PC-9 (cell line): Measurements from ENCODE around the gene RPS24. TPM values are rescaled to one million over a fixed set of nuclear protein-coding genes. Genes with fewer than 3 reads are reported as not detected.

ENCODE experiments used
- BruUV-seq: library from RNA; stranded (reverse); fragments of 400-500 nt; replicated peaks from 2 replicates; lab custom pipeline; 2021; lab: Mats Ljungman, UMichigan
- CTCF ChIA-PET: fragments of 300-600 bp; sonication (Branson Sonifier 250); formaldehyde crosslinking; loops from one replicate; lab custom pipeline; 2022; ENCODE audit warnings: antibody characterized with exemption; lab: Charles Lee
- POLR2A ChIA-PET: fragments of 300-600 bp; sonication (Branson Sonifier 250); formaldehyde crosslinking; loops from one replicate; lab custom pipeline; 2022; ENCODE audit warnings: antibody characterized with exemption; ENCODE audit not compliant: unreplicated experiment; lab: Charles Lee
- DNase-seq, 2 experiments: peaks; one replicate each; pipeline versions ENCODE4 v3.0.0 to v3.0.0-alpha.2; 2015 to 2022; ENCODE audit warnings: mixed read lengths in 1 of 2
- H2AFZ ChIP-seq: fragments of 200-600 bp; sonication (generic); 2 replicates; pipeline ENCODE4 v1.8.1; 2017; ENCODE audit warnings: antibody characterized with exemption
- H3F3A ChIP-seq: fragments of 200-600 bp; sonication (generic); 2 replicates; pipeline ENCODE4 v1.8.1; 2017; ENCODE audit warnings: antibody characterized with exemption, mild to moderate bottlenecking, low read depth; ENCODE audit not compliant: insufficient read depth
- H3K27ac ChIP-seq: fragments of 200-600 bp; sonication (generic); 2 replicates; pipeline ENCODE4 v1.6.1; 2016; ENCODE audit warnings: mixed run types
- H3K27me3 ChIP-seq: fragments of 200-600 bp; sonication (generic); 2 replicates; pipeline ENCODE4 v1.6.1; 2016; ENCODE audit warnings: low read depth, mixed run types; ENCODE audit not compliant: insufficient read depth
- H3K36me3 ChIP-seq: fragments of 200-600 bp; sonication (generic); 2 replicates; pipeline ENCODE4 v1.6.1; 2016; ENCODE audit warnings: low read depth, mixed run types
- H3K4me1 ChIP-seq: fragments of 200-600 bp; sonication (generic); replicated peaks from 2 replicates; pipeline ENCODE4 v1.6.1; 2016; ENCODE audit warnings: mixed run types; ENCODE audit not compliant: insufficient read depth
- H3K4me2 ChIP-seq: fragments of 200-600 bp; sonication (generic); 2 replicates; pipeline ENCODE4 v1.6.1; 2017; ENCODE audit warnings: mixed run types
- H3K4me3 ChIP-seq: fragments of 200-600 bp; sonication (generic); 2 replicates; pipeline ENCODE4 v1.6.1; 2016; ENCODE audit warnings: mixed run types
- H3K79me2 ChIP-seq: fragments of 200-600 bp; sonication (generic); 2 replicates; pipeline ENCODE4 v1.6.1; 2017; ENCODE audit warnings: low read depth, mixed run types
- H3K9me2 ChIP-seq: fragments of 200-600 bp; sonication (generic); 2 replicates; pipeline ENCODE4 v1.8.1; 2017; ENCODE audit warnings: mild to moderate bottlenecking; ENCODE audit not compliant: insufficient read depth
- H3K9me3 ChIP-seq: fragments of 200-600 bp; sonication (generic); 2 replicates; pipeline ENCODE4 v1.8.1; 2016; ENCODE audit warnings: low read depth; ENCODE audit not compliant: insufficient read depth
- H4K20me1 ChIP-seq: fragments of 200-600 bp; sonication (generic); 2 replicates; pipeline ENCODE4 v1.8.1; 2017; ENCODE audit not compliant: insufficient read depth
- EZH2 ChIP-seq: fragments of 200-600 bp; sonication (generic); IDR thresholded peaks from 2 replicates; pipeline ENCODE4 v1.8.0; 2017; ENCODE audit warnings: antibody characterized with exemption, low read depth
- intact Hi-C: fragments of 100-400 bp; cut with micrococcal nuclease; formaldehyde crosslinking; loops from one replicate; pipeline ENCODE4 v1.10.0; 2022; ENCODE audit not compliant: unreplicated experiment
- total RNA-seq: library from RNA; stranded (reverse); gene quantifications from 2 replicates; pipeline ENCODE4 v1.2.3, GENCODE V29; 2021
- TF ChIP-seq, protein P1 (sequence below): fragments of 200-600 bp; sonication (generic); conservative IDR thresholded peaks from 2 replicates; pipeline ENCODE4 v1.6.1; 2017; ENCODE audit warnings: mixed run types, antibody characterized with exemption, mild to moderate bottlenecking, moderate library complexity

RPS24 gene
- total RNA-seq, 1 experiment from 2014 or later = 2,068 TPM

DNA sequence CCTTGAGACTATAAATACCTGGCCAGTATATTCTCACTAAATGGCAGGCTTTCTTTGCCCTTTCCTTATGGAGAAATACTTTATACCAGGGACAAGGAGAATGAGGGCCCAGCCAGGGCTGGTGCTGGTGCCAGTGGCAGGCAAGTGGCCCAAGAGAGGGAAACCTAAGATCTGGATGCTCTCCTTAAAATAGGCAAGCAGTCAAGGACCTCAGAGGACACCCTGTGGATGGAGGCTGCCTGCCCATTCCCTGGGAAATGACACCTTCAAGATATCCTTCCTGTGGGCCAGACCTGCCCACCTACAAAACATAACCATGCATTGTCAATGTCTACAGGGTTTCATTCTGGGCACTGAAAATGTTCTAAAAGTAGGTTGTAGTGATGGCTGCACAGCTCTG lies 33.5 kb upstream of the RPS24 start:
- CTCF ChIA-PET = no interaction called here
- no peaks in the 10 kb centered on the region for H3K9me3 ChIP-seq
- no peaks in the 10 kb centered on the region for H3K9me2 ChIP-seq
- no peak for DNase-seq
- no TSS peak for BruUV-seq
- no peak overlapping the region for H2AFZ ChIP-seq
- POLR2A ChIA-PET = no interaction called here
- H3K79me2 ChIP-seq = no peaks in the 10 kb centered on the region
- H3K4me3 ChIP-seq = no peak overlapping the region
- no peak overlapping the region for H3K4me2 ChIP-seq
- H3K36me3 ChIP-seq = peaks cover 51% of the 10 kb centered on the region
- no peak for TF ChIP-seq EZH2
- TF ChIP-seq, protein P1, sequence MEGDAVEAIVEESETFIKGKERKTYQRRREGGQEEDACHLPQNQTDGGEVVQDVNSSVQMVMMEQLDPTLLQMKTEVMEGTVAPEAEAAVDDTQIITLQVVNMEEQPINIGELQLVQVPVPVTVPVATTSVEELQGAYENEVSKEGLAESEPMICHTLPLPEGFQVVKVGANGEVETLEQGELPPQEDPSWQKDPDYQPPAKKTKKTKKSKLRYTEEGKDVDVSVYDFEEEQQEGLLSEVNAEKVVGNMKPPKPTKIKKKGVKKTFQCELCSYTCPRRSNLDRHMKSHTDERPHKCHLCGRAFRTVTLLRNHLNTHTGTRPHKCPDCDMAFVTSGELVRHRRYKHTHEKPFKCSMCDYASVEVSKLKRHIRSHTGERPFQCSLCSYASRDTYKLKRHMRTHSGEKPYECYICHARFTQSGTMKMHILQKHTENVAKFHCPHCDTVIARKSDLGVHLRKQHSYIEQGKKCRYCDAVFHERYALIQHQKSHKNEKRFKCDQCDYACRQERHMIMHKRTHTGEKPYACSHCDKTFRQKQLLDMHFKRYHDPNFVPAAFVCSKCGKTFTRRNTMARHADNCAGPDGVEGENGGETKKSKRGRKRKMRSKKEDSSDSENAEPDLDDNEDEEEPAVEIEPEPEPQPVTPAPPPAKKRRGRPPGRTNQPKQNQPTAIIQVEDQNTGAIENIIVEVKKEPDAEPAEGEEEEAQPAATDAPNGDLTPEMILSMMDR = no peak
- no peaks in the 10 kb centered on the region for H3K4me1 ChIP-seq
- no peaks in the 10 kb centered on the region for H4K20me1 ChIP-seq
- no peaks in the 10 kb centered on the region for H3K27me3 ChIP-seq
- intact Hi-C loops = no loop called here
- H3K27ac ChIP-seq = no peak overlapping the region
- 0 out of 2 replicates have a peak, but pooled peaks cover 9% of the 10 kb centered on the region for H3F3A ChIP-seq

DNA sequence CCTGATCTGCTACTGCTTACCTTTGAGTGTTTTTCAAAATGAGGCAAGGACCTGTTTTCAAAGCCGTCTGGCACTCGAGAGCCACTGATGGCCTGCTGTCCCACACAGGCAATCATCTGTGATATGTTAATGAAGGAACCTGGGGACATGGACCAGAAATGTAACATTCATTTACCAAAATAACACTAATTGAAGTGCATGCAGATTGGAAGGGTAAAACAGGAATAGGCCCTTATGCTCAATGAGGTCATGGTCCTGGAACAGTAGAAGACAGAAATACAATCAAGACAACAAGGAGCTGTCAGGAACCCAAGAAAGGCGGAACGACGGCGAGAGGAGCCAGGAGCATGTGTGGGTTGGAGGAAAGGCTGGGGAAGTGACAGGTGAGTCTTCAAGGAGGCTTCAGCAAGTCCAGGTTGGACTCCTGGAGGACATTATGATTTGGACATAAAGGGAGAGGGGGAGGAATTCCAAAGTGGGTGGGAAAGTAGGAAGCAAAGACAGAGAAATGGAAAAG lies 32.6 kb upstream of the RPS24 start:
- H3K4me3 ChIP-seq = no peak overlapping the region
- 0 out of 2 replicates have a peak, but pooled peaks cover 9% of the 10 kb centered on the region for H3F3A ChIP-seq
- H3K79me2 ChIP-seq = no peaks in the 10 kb centered on the region
- H3K4me2 ChIP-seq = no peak overlapping the region
- BruUV-seq = no TSS peak
- H3K27me3 ChIP-seq = no peaks in the 10 kb centered on the region
- no peak overlapping the region for H2AFZ ChIP-seq
- no peaks in the 10 kb centered on the region for H4K20me1 ChIP-seq
- no peak for TF ChIP-seq EZH2
- TF ChIP-seq, protein P1 = no peak
- POLR2A ChIA-PET = no interaction called here
- intact Hi-C loops = no loop called here
- CTCF ChIA-PET = interaction anchor here (0.6 kb wide), 1 partner anchor 169 kb away, joined by 3 read pairs; no protein-coding TSS in a partner anchor
- no peaks in the 10 kb centered on the region for H3K9me3 ChIP-seq
- peaks cover 58% of the 10 kb centered on the region for H3K36me3 ChIP-seq
- no peak for DNase-seq
- no peaks in the 10 kb centered on the region for H3K4me1 ChIP-seq
- H3K27ac ChIP-seq = no peak overlapping the region
- H3K9me2 ChIP-seq = no peaks in the 10 kb centered on the region

DNA sequence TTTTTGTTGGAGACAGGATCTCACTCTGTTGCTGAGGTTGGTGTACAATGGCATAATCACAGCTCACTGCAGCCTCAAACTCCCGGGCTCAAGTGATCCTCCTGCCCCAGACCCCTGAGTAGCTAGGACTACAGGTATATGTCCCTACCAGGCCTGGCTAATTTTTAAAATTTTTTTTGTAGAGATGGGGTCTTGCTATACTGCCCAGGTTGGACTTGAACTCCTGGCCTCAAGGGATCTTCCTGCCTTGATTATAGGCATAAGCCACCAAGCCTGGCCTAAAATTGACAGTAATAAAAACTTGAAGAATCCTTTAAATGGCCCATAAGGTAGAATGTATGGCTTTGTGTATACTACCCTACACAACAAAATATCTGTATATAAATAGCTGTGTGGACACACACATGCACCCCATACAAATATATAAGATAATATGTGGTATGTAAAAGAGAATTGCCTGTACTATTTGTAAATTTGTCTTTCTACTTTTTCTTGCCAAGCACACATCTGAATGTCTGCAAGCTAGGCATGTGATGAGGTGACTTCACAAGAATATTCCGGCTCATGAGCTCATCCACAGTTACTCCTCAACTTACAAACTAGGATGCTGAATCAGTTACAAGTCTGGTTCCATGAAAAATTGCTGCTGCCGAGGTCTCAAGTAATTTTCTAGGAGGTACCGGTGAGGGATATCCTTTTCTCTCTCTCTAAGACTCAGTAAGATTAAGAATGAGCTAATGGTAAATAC lies 30.9 kb upstream of the RPS24 start:
- Histone ChIP-seq H3K27ac (no peak overlapping the region), H3K9me2 (no peaks in the 10 kb centered on the region), H3K4me2 (no peak overlapping the region), H4K20me1 (no peaks in the 10 kb centered on the region), H3K27me3 (no peaks in the 10 kb centered on the region), H2AFZ (no peak overlapping the region), H3K4me1 (no peaks in the 10 kb centered on the region), H3K4me3 (no peak overlapping the region), H3F3A (0 out of 2 replicates have a peak, but pooled peaks cover 9% of the 10 kb centered on the region), H3K9me3 (no peaks in the 10 kb centered on the region), H3K36me3 (peaks cover 71% of the 10 kb centered on the region), H3K79me2 (no peaks in the 10 kb centered on the region)
- TF ChIP-seq, protein P1 = no peak
- no peak for TF ChIP-seq EZH2
- DNase-seq = no peak
- intact Hi-C loops = no loop called here
- CTCF ChIA-PET = no interaction called here
- BruUV-seq = no TSS peak
- POLR2A ChIA-PET = no interaction called here
